Inferior parietal cortex (tissue), 1 donor: ENCODE data around the gene ASB12.
A peak's percentile ranks its signal among the peaks of the same experiment; 100 is the strongest.
"Not testable (repeated sequence)": the region's sequence is repeated elsewhere in the genome, so short reads cannot be mapped to it uniquely, and the experiment has no call there.

Source experiments
- DNase-seq: peaks from one replicate; pipeline ENCODE4 v3.0.0-alpha.2; 2016; ENCODE audit errors: extremely low spot score

The ASB12 gene, protein sequence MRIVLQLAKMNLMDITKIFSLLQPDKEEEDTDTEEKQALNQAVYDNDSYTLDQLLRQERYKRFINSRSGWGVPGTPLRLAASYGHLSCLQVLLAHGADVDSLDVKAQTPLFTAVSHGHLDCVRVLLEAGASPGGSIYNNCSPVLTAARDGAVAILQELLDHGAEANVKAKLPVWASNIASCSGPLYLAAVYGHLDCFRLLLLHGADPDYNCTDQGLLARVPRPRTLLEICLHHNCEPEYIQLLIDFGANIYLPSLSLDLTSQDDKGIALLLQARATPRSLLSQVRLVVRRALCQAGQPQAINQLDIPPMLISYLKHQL

DNA sequence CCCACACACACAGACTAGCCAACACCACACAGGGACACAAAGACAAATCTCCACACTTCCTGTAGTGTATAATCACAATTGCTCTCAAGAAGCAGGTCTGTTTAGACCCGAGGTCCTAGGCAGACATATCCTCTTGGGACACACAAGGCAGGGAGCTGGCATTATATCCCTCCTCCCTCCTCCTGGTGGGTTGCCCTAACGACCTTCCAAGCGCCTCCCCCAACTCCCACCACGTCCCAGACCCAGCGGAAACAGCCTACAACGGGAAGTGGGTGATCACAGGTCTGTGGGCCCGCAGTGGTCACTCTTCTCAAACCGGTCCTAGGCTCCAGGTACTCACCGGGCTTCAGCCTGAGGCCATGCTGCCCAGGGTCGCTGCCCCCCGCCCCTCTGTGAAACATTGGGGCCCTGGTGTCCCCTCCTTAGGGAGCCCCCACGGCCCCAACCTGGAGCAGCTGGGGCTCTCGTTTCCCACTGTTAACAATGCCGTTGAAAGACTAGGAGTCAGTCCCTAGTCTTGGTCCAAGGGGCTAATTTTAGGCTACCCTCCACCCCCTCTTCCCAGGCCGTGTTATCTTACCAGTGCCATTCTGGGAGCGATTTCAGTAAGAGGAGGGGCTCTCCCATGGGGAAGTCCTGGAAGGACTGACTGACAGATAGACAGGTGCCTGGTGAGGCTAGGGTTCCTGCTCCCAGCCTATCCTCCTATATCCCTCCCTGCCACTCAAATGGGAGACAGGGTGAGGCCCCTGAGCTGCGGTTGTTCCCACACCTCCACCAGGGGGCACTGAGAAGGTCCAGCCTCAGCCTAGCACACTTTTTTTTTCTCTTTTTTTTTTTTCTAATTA lies at the start of gene ASB12:
Gene ASB12, minus strand, starts transcription at position 485 of the 848 bp plus-strand sequence. CDS start 4,957 bp downstream, outside the sequence.
- no peak for DNase-seq

DNA sequence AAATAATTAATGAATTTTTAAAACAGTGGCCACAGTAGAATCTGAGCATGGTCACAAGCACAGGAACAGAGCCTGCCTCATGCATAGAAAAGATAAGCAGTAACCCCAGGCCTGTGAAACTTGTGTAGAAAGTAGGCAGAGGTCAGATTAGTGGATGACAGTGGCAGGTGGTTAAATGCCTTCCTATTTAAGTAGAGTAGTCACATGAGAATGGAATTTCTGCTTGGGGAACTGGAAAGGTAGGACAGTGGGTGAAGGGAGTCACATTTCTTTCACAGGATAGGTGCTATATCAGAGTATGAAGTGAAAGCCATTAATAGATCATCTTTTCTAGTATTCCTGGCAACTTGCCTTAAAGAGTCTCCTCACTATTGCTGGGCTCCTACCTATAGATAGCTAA lies 34.9 kb upstream of the ASB12 start:
- no peak for DNase-seq

DNA sequence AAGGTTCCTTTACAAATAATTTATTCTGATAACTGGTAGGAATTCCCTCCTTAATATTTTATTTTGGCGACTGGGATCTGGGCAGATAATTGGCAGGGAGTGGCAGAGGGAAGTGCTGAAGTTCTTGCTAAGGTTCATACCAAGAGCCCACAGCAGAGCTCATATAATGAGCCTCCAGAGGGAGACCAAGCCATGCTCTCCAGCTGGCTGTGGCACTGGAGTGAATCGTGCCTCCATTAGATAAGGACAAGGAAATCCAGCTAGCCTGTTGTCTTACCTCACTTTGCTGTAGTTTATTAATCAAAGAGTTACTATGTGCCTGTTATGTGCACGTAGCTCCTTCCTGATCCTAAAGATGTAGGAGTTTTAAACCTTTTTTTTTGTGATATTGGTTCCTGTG lies 1.3 kb downstream of the ASB12 start:
- no peak for DNase-seq

DNA sequence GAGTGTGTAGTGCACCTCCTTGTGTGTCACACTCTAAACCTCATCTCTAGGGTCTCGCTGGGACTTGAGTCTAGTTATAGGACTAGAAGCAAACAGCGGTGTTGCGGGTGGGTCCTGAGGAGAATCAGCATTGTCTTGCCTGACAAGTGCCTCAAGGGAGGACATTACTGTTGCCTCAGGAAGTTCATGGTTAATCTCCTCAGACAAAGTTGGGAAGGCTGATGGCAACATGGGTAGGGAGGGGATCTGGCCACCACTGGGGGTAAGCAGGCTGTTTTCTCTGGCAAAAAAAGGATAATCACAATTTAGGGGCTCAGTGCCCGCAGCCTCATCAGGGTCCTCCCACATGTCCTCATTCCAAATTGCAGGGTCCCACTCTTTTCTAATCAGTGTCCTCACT lies 12.4 kb downstream of the ASB12 start:
- DNase-seq: no peak

DNA sequence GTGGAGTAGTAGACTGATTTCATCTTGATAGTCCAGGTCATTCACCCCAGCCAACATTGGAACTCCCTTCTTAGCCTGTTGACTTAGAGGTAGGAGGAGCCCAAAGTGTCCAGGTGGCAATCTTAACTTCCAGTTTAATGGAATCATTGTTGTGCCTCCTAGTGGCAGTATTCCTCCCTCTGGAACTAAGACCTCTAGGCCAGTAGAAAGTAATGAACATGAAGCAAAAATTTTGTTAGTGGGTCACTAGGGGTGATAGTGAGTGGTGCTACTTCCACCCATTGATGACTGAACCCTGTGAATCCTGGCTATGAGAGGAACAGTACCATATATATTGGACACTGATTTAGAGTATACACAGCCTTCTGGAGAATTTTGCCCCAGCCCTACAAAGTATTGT lies 16.4 kb downstream of the ASB12 start:
- DNase-seq: not testable (repeated sequence)

DNA sequence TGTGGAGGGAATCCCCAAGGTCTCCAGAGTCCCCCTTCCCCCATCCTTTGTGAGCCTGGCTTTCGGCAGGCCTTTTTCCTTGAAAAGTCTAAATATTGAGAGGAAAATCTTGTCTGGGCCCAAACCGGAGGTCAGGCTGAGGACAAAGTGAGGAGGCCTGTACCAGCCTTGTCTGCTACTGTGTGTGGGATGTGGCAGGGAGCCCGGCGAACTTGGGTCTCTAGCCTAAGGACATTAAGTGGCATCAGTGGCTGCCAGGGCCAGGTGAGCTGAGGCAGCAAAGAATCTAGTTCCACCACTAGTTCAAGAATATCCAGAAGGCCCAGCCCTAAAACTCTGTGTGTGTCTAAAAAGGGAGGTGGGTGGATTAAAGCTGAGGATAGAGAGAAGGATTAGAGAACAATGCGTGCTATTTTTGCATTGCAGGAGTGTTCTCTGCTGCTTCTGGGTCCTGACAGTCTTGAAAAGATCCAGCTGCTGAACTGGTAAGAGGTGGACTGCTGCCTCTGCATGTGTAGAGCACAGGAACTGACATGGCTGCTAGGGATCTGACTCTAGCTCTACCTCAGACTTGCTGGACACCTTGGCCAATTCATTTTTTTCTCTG lies 23.7 kb downstream of the ASB12 start:
- no peak for DNase-seq

DNA sequence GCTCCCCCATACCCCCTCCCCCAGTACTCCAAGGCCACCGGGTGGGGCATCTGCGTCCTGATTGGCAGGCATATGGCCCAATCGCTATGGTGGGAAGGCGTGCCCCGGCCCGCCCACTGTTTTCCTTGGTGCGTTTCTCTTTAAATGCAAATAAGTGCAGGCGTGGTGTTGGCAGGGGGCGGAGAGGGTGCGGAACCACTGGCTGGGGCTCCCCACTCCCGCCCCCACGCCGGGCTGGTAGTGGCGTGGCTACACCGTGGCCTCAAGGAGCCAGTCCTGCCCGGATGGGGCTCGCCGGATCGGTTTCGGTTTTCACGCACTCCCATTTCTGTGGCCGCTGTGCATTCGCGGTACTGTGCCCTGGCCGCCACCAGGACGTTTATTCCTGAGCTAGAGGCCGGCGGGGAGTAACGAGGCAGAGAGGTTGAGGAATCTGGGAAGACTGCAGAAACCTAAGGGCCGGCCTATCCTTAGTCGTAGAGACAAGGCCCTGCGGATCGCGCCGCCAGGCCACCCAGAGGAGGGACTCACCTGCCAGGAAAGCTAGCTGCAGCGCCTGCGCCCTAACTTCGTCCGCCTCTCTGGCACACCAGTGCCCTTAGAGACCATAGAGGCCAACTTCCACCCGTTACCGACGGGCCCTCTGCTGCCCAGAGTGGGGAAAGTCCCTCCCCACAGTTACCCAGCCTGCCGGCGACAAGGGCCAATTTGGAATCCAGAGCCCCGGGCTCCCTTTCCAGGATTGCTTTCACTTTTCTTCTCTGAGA lies 24.5 kb downstream of the ASB12 start:
- DNase-seq: peak; percentile 85

DNA sequence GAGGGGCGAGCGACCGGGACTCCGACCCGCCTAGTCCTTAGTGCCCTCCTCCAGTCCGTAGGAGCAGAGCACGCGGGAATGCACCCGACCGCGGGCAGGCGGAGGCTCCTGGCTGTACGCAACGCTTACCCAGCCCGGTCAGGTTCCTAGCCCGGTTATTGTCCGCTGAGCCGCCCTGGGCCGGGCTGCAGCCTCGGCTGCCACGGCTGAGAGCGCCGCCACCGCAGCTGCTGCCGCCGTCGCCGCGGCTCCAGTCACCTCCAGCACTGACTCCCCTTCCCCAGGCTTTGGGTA lies 25.0 kb downstream of the ASB12 start, which contains the start of gene AMER1:
Gene AMER1, minus strand, starts transcription at position 268 of the 294 bp plus-strand sequence. CDS start 12,422 bp downstream, outside the sequence.
- DNase-seq: no peak

DNA sequence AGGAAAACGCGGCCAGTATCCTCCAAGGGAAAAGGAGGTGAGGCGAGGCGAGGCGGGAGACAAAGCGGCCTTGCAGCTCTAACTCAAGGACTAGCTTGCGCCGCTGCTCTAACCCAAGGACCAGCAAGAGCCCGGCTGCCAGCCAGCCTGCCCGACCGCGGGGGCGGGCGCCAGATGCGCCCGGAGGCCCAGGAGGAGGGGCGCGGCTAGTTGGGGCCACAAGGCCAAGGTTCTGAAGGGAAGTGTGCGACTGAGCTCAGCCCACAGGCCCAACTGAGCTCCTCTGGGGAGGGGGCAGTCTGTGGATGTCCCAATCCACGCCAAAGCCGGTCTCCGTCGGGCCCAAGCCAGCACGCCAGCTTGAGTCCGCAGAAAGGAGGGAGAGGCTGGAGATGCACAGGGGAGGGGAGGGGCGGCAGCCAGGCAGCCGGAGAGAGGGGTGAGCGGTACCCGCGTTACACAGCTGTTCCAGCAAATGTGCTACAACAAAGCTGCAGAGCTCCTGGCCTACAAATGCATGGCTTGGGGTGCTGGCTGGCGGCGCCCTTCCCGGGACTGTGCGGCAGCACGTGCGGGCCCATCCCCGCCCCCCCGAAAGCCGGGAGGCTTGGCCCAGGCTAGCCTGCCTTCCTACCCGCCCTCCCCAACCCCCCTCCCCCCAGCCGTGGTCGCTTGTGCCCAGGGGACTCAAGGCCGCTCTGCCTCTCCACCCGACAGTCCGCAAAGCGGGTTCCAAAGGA lies 25.5 kb downstream of the ASB12 start:
- DNase-seq: peak; percentile 4

DNA sequence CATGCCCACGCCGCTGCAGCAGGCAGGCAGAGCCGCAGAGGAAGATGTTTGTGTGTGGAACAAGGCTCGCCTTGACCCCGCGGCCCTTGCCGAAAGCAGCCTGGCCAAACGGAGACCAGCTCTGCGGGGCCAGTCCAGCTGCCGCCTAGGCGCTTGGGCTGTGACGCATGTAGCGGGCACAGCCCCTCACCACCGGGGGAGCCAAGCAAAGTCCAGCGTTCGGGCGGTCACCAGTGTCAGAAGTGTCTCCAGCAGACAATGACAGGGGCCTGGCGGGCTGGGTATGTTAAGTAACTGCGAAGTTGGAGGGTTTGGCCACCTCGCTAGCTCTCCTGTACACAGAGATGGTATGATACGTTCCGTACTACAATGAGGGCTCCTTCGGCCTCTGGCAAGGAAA lies 26.2 kb downstream of the ASB12 start:
- DNase-seq: no peak

DNA sequence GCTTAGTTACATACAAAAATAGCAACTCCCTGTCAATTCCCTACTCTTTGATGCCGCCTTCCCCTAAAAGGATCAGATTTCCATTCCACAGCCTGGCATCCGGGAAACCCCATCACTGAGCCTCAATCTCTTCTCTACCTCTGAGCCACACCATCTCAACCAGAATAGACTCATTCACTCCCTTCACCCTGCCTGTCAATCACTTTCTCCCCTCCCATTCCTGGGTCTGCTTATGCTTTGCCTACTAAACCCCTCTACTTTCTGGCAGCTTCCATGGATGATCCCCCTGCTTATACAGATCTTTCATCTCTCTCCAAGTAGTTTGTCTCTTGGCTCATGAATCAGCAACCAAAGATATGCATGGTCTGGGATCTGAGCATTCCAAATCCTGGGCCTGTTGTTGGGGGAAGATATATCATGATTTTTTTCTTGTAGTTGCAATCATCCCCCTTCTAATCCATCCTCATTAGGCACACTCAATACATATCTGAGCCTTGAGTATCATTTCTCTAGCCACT lies 27.5 kb downstream of the ASB12 start:
- DNase-seq: no peak

DNA sequence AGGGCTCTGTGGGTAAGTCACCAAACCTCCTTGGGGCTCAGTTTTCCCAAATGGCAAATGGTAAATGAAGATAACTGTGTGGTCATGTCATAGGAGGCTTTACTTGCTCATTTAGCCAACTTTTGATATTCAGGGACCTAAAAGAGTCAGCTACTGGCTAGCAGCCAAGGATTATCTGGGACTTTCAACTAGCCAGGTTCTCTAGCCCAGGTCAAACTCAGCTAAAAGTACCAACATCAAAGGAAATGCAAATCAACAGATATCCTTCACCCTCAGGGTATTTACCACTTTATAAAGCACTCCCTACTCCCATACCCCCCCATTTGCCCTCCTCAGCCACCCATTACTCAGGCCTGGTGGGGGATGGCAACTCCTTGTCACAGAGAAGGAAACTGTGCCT lies 32.4 kb downstream of the ASB12 start:
- DNase-seq: no peak

DNA sequence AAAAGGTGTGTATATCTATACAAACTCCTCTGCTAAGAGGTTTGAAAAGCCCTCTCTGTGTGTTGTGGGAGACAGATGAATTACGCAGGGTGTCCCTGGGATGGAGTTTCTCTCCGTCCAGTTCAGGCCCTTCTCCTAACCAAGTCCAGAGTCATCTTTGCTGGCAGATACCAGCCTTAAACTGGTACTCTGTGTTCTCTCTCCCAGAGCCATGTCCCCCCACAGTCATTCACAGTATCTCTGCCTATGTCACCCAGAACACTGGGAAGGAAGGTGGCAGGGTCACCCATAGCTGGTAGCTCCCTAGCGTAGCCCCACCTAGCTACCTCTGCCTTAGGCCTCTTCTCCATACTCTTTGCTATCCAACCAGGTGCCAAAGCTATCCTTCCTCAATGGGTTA lies 33.8 kb downstream of the ASB12 start:
- DNase-seq: no peak

DNA sequence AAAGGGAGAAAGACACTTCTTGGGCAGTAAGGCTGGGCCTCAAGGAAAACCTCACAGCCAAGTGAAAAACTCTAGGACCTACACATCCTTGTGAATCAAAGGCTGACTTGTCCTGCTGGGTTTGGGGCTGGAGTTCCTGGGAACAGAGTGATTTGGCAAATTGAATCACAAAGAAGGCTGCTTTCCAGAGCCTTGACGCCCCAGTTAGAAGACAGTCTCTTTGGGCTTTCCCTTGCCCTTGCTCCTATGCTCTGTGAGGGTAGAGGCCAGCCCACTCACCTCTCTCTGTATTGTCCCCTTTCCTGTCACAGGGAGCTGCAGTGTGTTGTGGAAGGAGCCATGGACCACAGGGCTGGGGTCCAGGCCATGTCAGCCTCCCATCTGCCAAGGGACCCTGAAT lies 34.5 kb downstream of the ASB12 start:
- DNase-seq: no peak

DNA sequence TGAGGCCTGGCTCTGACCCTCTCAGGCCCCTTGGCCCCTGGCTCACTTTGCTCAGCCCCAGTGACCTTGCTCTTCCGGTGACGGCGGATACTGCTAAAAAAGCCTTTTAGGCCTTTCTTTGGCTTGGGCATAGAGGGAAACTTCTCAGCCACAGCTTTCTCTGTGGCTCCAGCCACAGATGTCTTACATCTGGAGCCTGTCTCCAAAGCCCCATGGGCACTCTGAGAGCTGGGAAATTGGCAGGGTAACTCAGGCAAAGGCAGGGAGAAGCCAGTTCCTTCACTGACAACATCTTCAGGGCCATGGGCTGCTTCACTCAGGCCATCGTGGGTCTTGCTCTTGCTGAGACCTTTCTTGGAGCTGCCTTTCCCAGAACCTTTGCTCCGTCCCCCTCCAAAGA lies 37.7 kb downstream of the ASB12 start:
- no peak for DNase-seq

DNA sequence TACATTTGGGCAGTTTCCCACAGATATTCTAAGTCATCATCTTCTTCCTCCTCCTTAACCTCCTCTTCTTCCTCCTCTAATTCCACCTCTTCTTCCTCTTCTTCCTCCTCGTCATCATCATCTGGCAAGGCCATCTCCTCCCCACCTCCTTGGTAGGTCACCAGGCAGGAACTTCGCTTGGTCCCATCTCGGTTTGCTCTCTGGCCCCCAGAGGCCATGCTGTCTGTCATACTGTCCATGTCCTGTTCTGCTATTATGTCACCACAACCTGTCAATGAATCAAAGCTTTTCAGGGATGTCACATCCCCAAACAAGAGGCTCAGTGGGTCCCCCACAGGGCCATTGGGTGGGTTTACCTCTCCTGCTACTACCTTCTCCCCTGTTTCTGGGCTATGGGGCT lies 38.4 kb downstream of the ASB12 start:
- no peak for DNase-seq

DNA sequence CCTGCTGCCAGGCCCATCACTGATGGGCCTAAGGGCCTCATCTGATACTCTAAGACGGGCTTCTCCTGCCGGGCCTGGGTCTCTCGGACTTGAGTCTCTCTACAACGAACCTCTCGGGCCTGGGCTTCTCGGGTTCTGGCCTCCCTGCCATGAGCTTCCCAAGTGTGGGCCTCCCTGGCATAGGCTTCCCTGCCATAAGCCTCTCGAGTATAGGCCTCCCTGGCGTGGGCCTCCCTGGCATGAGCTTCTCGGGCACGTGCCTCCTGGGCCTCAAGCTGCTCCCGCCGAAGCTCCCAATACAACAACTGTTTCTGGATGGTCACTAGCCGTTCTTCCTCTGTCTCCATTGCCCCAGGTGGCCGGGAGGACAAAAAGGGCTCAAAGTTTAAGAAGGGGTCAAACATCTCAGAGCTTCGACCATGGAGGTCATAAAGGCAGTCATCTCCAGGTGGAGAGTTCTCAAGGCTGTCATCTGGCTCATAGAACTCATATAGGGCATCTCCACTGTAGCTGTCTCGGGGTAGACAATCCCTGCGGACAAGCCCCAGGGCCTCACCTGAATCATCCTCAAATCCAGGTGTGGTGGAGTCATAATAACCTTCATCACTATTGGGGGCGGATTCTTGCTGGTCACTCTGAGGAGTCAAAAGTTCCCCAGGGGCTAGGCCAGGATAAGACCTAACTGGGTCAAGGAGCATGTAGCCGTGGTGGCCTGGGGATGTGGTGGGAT lies 39.0 kb downstream of the ASB12 start:
- DNase-seq: no peak

DNA sequence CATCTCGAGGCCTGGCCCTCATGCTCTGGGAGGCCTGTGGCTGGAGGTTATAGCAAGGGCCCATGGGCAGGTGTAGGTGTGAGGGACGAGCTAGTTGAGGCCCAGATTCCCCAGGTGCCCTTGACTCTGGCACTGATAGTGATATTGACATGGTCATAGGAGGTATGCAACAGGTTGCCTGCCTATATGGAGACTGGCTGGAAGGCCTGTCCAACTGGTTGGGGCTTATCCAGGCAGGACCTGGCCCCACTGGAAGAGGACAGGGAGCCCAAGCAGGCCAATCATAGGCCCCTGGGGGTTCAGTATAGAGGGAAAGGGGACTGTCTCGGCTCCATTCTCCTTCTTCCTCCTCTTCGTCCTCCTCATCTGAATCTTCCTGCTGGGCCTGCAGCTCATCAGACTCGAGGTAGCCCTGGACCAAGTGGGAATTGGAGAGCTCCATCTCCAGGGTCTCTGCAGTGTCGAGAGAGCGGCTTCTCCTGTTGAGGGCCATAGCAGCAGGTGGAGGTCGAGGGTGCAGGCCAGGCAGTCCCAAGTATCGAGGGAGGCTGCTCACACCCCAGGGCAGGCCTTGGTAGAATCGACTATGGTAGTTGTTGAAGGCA lies 40.2 kb downstream of the ASB12 start:
- no peak for DNase-seq

DNA sequence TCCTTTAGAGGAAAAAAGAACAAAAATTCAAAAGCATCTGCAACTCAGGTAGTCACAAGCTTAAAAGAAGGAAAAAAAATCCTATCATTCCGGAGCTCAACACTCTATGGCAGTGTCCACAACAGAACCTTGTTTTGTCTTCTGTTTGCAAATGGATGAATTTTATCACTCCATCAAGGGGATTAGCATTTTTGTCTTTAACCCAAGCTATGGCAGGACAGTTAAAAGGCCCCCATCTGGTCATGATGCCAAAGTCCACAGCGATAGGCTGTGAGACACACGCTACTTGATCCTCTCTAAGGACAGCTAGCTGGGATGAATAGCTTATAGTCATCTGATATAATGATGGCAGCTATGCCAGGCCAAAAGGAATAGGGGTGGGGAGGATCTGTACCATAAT lies 41.5 kb downstream of the ASB12 start:
- no peak for DNase-seq

DNA sequence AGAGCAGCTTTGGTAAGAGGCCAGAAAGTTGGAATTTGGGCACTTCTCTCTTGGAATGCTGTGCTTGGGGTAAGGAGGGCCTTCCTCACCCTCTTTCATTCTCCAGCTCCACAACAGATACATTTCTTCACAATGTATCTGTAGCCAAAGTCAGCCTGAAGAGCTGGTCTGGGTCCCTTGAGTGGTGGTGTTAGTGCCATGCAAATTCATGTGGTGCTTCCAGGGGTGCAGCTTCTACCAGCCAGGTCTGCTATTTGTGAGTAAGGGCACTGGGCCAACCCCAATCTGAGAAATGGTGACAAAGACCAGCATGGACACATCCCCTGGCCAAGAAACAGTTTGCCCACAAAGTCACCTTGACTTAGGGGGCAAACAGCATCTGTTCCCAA lies 42.7 kb downstream of the ASB12 start:
- no peak for DNase-seq
